ENCODE data around the gene RNF148. TPM values are rescaled to one million over a fixed set of nuclear protein-coding genes. Genes with fewer than 3 reads are reported as not detected.

RNF148 gene
- total RNA-seq, 1 donor from 2014 or later = 0.50 TPM

DNA sequence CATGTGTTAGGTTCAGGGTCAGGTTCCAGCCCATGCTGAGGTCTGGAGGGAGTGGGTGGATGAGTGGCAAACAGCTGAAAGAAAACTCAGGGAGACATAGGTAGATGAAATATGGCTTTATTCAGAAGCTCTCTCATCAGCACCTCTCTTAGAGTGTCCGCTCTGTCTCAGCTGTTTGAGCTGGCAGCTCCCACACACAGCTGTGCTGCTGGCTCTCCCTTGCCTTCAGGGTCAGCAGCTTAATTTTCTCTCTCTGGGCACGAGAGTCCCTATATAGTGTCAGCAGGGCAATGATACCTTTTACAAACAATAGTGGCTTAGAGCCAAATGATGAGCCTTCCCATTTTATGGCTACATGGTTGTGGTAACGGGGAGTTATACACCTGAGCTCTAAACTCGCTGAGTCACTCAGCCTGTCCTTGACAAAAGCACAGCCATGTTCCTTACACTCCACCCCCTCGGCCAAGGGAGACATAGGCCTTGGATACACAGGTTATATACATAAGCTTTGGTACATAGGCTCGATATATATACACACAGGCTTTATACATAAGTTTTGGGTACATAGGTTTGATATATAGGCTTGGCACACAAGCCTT is 14.2 kb downstream of the RNF148 start:
- Histone ChIP-seq H3K79me2 (ENCODE audit: insufficient read depth, low read length) (no peaks in the 10 kb centered on the region), H4K20me1 (ENCODE audit: insufficient read depth, low read length) (no peaks in the 10 kb centered on the region), H3K27ac (ENCODE audit: low read depth, low read length) (no peak overlapping the region), H3K4me2 (ENCODE audit: low read length) (no peak overlapping the region), H3K4me1 (ENCODE audit: insufficient read depth, low read length) (no peaks in the 10 kb centered on the region), H3K4me3 (ENCODE audit: insufficient read depth, low read depth, low read length) (no peak overlapping the region), H3K27me3 (ENCODE audit: insufficient read depth, low read length) (no peaks in the 10 kb centered on the region), H3K9me3 (ENCODE audit: insufficient read depth, low read depth, low read length) (no peaks in the 10 kb centered on the region), H3K9ac (ENCODE audit: low read length) (no peak overlapping the region), H2AFZ (ENCODE audit: low read depth, low read length) (no peak overlapping the region), H3K36me3 (ENCODE audit: insufficient read depth, low read length) (no peaks in the 10 kb centered on the region)
- DNase-seq (ENCODE audit: low read depth) (no peak), FAIRE-seq (no peak)
- peaks cover 2% of the 10 kb centered on the region for H3K9me3 Mint-ChIP-seq (ENCODE audit: unreplicated experiment)
- no peak overlapping the region for H3K27ac Mint-ChIP-seq (ENCODE audit: unreplicated experiment)
- TF ChIP-seq EZH2 (IDR thresholded peaks at IDR 0.05; ENCODE audit: insufficient read depth, low read length) = no peak
- TF ChIP-seq, protein P1, sequence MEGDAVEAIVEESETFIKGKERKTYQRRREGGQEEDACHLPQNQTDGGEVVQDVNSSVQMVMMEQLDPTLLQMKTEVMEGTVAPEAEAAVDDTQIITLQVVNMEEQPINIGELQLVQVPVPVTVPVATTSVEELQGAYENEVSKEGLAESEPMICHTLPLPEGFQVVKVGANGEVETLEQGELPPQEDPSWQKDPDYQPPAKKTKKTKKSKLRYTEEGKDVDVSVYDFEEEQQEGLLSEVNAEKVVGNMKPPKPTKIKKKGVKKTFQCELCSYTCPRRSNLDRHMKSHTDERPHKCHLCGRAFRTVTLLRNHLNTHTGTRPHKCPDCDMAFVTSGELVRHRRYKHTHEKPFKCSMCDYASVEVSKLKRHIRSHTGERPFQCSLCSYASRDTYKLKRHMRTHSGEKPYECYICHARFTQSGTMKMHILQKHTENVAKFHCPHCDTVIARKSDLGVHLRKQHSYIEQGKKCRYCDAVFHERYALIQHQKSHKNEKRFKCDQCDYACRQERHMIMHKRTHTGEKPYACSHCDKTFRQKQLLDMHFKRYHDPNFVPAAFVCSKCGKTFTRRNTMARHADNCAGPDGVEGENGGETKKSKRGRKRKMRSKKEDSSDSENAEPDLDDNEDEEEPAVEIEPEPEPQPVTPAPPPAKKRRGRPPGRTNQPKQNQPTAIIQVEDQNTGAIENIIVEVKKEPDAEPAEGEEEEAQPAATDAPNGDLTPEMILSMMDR (IDR thresholded peaks at IDR 0.05; ENCODE audit: insufficient read depth, low read depth, low read length) = no peak
- no peaks in the 10 kb centered on the region for H3K4me1 Mint-ChIP-seq (ENCODE audit: low read depth, unreplicated experiment)
- peaks cover 2% of the 10 kb centered on the region for H3K36me3 Mint-ChIP-seq (ENCODE audit: low read depth, unreplicated experiment)
- no peaks in the 10 kb centered on the region for H3K27me3 Mint-ChIP-seq (ENCODE audit: low read depth, unreplicated experiment)
- no peak overlapping the region for H3K4me3 Mint-ChIP-seq (ENCODE audit: unreplicated experiment)

DNA sequence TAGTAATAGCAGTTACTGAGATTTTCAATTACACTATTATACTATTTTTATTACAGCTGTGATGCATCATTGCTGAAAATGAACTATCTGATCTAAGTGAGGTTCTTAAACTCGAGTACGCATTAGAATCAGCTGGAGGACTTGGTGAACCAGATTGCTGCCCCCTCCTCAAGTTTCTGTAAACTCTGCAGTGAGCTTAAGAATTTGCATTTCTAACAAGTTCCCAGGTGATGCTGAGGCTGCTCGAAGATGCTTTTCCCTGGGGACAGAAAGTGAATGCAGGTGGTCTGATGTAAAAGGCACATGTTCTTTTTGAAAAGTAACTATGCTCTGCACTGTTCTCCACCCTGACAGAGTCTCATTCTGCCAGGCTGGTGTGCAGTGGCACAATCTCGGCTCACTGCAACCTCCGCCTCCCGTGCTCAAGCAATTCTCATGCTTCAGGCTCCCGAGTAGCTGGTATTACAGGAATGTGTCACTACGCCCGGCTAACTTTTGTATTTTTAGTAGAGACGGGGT is 16.3 kb downstream of the RNF148 start:
- H3K27me3 Mint-ChIP-seq (ENCODE audit: low read depth, unreplicated experiment) = no peaks in the 10 kb centered on the region
- no peak overlapping the region for H3K27ac ChIP-seq (ENCODE audit: low read depth, low read length)
- H2AFZ ChIP-seq (ENCODE audit: low read depth, low read length) = no peak overlapping the region
- FAIRE-seq = no peak
- H3K9me3 Mint-ChIP-seq (ENCODE audit: unreplicated experiment) = no peaks in the 10 kb centered on the region
- TF ChIP-seq, protein P1 (IDR thresholded peaks at IDR 0.05; ENCODE audit: insufficient read depth, low read depth, low read length) = no peak
- no peak for TF ChIP-seq EZH2 (IDR thresholded peaks at IDR 0.05; ENCODE audit: insufficient read depth, low read length)
- H3K4me3 ChIP-seq (ENCODE audit: insufficient read depth, low read depth, low read length) = no peak overlapping the region
- no peak overlapping the region for H3K9ac ChIP-seq (ENCODE audit: low read length)
- no peaks in the 10 kb centered on the region for H3K4me1 ChIP-seq (ENCODE audit: insufficient read depth, low read length)
- no peaks in the 10 kb centered on the region for H4K20me1 ChIP-seq (ENCODE audit: insufficient read depth, low read length)
- H3K4me1 Mint-ChIP-seq (ENCODE audit: low read depth, unreplicated experiment) = no peaks in the 10 kb centered on the region
- DNase-seq (ENCODE audit: low read depth) = no peak
- H3K27me3 ChIP-seq (ENCODE audit: insufficient read depth, low read length) = no peaks in the 10 kb centered on the region
- H3K27ac Mint-ChIP-seq (ENCODE audit: unreplicated experiment) = no peak overlapping the region
- H3K36me3 ChIP-seq (ENCODE audit: insufficient read depth, low read length) = no peaks in the 10 kb centered on the region
- H3K4me2 ChIP-seq (ENCODE audit: low read length) = no peak overlapping the region
- no peaks in the 10 kb centered on the region for H3K36me3 Mint-ChIP-seq (ENCODE audit: low read depth, unreplicated experiment)
- no peak overlapping the region for H3K4me3 Mint-ChIP-seq (ENCODE audit: unreplicated experiment)
- H3K9me3 ChIP-seq (ENCODE audit: insufficient read depth, low read depth, low read length) = no peaks in the 10 kb centered on the region
- no peaks in the 10 kb centered on the region for H3K79me2 ChIP-seq (ENCODE audit: insufficient read depth, low read length)

DNA sequence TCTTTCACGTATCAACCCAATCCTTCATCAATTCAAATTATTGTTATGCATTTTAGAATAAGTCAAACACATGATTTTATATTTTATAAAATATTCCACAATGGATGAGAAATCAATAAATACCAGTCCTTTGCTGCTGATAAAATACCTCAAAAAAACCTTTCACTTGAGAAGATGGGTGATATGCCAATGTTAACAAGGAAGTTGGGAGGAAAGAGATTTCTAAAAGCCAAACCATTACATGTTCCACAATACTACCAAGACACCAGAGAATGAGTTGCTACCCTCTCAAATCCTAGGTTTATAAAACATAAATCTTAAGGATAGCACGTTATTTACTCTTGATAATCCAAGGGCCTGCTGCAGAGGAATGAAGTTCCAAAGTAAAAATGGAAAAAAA is 18.2 kb downstream of the RNF148 start:
- H3K36me3 Mint-ChIP-seq (ENCODE audit: low read depth, unreplicated experiment) = no peaks in the 10 kb centered on the region
- no peak overlapping the region for H2AFZ ChIP-seq (ENCODE audit: low read depth, low read length)
- H3K79me2 ChIP-seq (ENCODE audit: insufficient read depth, low read length) = no peaks in the 10 kb centered on the region
- H3K27me3 ChIP-seq (ENCODE audit: insufficient read depth, low read length) = no peaks in the 10 kb centered on the region
- H3K27ac ChIP-seq (ENCODE audit: low read depth, low read length) = no peak overlapping the region
- no peaks in the 10 kb centered on the region for H4K20me1 ChIP-seq (ENCODE audit: insufficient read depth, low read length)
- H3K9me3 ChIP-seq (ENCODE audit: insufficient read depth, low read depth, low read length) = no peaks in the 10 kb centered on the region
- TF ChIP-seq EZH2 (IDR thresholded peaks at IDR 0.05; ENCODE audit: insufficient read depth, low read length) = no peak
- TF ChIP-seq, protein P1 (IDR thresholded peaks at IDR 0.05; ENCODE audit: insufficient read depth, low read depth, low read length) = no peak
- no peak overlapping the region for H3K4me3 Mint-ChIP-seq (ENCODE audit: unreplicated experiment)
- no peak overlapping the region for H3K4me3 ChIP-seq (ENCODE audit: insufficient read depth, low read depth, low read length)
- no peaks in the 10 kb centered on the region for H3K4me1 ChIP-seq (ENCODE audit: insufficient read depth, low read length)
- no peak overlapping the region for H3K4me2 ChIP-seq (ENCODE audit: low read length)
- no peak overlapping the region for H3K9ac ChIP-seq (ENCODE audit: low read length)
- FAIRE-seq (no peak), DNase-seq (ENCODE audit: low read depth) (no peak)
- peaks cover under 1% of the 10 kb centered on the region for H3K4me1 Mint-ChIP-seq (ENCODE audit: low read depth, unreplicated experiment)
- H3K9me3 Mint-ChIP-seq (ENCODE audit: unreplicated experiment) = peaks cover under 1% of the 10 kb centered on the region
- H3K27ac Mint-ChIP-seq (ENCODE audit: unreplicated experiment) = no peak overlapping the region
- no peaks in the 10 kb centered on the region for H3K36me3 ChIP-seq (ENCODE audit: insufficient read depth, low read length)
- H3K27me3 Mint-ChIP-seq (ENCODE audit: low read depth, unreplicated experiment) = no peaks in the 10 kb centered on the region
